GM19463 (cell line): ENCODE data around the gene MS4A6E.

Experiments
- ATAC-seq: cut with Tn5 transposase; IDR thresholded peaks from one replicate; pipeline ENCODE4 v1.9.1; 2021; ENCODE audit warnings: mild to moderate bottlenecking, moderate library complexity; ENCODE audit not compliant: unreplicated experiment

The MS4A6E gene

GRCh38 chr11:60371854-60372253, 44.8 kb downstream of the MS4A6E start:
- ATAC-seq, result no peak

- ATAC-seq, result no peak
Observed at GRCh38 chr11:60372767-60373166, 45.7 kb downstream of the MS4A6E start.

- ATAC-seq, result no peak
Observed at GRCh38 chr11:60375316-60375715, 48.3 kb downstream of the MS4A6E start.

- no peak for ATAC-seq
Observed at GRCh38 chr11:60376601-60377000, 49.5 kb downstream of the MS4A6E start.

- ATAC-seq, result no peak
Observed at GRCh38 chr11:60377401-60378136, 50.5 kb downstream of the MS4A6E start.

GRCh38 chr11:60378354-60378753, 51.3 kb downstream of the MS4A6E start, which contains the start of gene MS4A7:
MS4A7 (plus strand) TSS chr11:60378532; CDS start chr11:60383142, 4,610 bp downstream.
- ATAC-seq, result peak; percentile 93

- ATAC-seq, result peak; percentile 85
Observed at GRCh38 chr11:60389279-60389910, 62.3 kb downstream of the MS4A6E start.

GRCh38 chr11:60390419-60390818, 63.4 kb downstream of the MS4A6E start:
- ATAC-seq, result no peak
